ENCODE results near the gene BASP1.
"Not testable (repeated sequence)": the region's sequence is repeated elsewhere in the genome, so short reads cannot be mapped to it uniquely, and the experiment has no call there.

The BASP1 gene

GRCh38 chr5:17223367-17224185 lies 6.1 kb downstream of the BASP1 start:
- no peak for DNase-seq (ENCODE audit: low read depth)

DNA sequence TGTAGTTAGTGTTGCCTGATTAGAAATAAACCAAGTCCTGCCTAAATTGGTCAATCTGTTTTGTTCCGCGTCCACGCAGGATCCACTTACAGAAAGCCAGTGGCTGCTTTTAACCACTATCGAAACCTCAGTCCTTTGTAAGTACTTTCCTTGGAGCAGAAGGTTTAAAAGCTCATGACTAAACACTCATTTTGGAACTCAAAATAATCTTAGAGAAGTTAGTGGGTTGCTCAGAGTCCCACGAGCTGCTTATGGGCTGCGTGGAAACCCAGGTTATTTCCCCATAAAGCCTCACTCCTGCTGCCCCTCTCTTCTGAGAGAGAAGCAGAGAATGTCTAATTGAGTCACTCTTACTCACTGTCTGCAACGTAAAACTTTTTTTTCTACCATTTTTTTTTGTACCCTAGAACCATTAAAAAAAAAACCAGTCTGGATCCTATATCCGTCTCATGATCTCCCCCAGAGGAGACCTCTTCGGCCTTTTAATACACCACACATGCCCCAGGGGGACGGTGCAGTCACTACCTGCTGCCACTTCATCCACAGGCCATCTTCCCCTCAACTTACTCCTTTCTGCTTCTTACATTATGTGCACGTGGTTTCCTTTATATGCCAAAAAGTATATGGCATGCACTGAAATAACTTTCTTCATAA lies 7.6 kb downstream of the BASP1 start:
- no peak for DNase-seq (ENCODE audit: low read depth)

- no peak for DNase-seq (ENCODE audit: low read depth)
Measured at GRCh38 chr5:17225520-17225919, 8.1 kb downstream of the BASP1 start.

DNA sequence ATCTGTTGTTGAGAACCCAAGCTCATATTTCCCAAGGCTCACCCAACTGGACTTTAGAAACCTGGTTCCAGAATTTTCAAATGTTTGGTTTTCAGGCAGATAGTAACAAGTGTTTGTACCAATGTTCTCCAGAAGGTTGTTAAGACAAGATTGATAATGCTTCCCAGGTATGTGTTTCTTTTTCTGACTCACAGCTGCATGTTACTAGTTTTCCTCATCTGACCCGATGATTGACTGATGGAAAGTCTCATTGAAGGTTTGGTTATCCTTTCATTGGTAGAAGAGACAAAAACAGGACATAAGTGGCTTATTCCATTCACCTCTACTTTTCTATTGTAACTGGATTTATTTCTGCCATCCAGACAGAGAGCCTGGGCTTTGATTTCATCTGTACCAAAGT lies 10.4 kb downstream of the BASP1 start:
- DNase-seq (ENCODE audit: low read depth) = no peak

DNA sequence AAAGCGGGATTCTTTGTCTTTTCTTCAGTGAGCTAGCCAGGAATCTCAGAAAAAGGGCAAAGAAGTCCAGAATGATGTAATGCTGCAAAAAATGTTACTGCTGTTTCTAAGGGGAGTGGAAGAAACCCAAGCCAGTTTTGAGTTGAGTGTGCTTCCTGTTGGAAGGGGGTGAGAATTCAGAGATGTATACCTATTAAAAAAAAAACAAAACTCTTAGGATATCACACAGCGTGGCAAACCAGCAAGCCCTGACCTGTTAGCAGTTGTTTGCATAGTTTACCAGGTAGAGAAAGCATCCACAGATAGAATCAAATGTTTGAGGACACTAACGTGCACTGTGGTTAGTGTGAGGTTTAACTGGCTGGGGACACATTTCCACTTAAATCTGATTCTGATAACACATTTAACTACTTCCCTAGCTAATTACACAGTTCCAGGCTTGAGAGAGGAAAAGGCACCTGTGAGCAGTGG lies 11.4 kb downstream of the BASP1 start:
- no peak for DNase-seq (ENCODE audit: low read depth)

DNA sequence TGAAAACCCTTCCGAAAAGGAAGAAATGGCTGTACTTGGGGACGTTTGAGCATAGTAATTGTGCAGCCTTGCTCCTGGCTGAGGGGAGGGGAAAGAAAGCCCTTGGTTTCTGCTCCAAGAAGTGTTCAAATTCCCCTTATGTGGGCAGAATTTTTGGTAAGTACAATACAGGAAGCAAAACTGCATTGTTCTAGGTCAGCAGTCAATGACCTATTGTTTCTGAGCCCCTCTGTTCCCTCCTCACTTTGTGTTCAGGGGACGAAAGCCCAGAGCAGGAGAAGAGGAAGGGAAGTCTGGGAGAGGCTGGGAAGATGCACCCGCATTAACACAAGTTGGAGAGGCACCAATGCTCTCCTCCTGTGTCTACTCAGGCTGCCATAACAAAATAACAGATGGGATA lies 11.9 kb downstream of the BASP1 start:
- no peak for DNase-seq (ENCODE audit: low read depth)

DNA sequence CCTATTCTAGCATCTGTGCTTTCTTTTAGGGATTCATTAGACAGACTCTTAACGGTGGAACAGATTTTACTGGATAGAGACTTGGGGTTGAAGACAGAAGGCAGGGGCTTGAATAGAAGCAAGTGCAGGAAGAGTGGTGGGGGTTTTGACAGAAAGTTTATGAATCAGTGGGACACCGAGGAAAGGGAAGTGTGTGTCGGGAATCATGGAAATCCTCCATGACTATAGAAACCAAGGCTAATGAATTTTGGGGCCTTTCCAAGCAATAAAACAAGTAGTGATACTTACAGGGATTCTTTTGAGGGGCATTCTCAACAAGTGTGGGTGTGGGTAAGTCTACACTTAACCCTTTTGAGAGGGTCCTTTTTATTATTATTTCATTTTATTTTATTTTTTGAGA lies 12.8 kb downstream of the BASP1 start:
- no peak for DNase-seq (ENCODE audit: low read depth)

- no peak for DNase-seq (ENCODE audit: low read depth)
Measured at GRCh38 chr5:17230808-17231525, 13.5 kb downstream of the BASP1 start.

DNA sequence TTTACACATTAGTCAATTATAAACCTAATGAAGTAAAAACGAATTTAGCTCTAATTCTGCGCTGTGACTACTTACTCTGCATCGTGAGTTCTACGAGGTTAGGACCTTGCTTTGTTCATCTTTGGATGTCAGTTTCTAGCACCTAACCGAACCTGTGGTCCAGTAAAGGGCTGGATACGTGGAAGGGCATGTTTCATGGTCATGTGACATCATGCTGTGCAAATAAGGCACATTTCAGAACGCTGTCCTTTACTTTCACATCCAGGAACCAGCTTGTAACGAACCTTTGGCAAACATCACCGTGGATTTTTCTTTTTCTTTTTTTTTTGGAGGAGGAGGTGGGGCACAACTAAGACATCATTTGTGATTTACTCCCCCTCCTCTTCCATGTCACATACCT lies 15.0 kb downstream of the BASP1 start:
- DNase-seq (ENCODE audit: low read depth) = no peak

- no peak for DNase-seq (ENCODE audit: low read depth)
Measured at GRCh38 chr5:17233488-17233887, 16.1 kb downstream of the BASP1 start.

DNA sequence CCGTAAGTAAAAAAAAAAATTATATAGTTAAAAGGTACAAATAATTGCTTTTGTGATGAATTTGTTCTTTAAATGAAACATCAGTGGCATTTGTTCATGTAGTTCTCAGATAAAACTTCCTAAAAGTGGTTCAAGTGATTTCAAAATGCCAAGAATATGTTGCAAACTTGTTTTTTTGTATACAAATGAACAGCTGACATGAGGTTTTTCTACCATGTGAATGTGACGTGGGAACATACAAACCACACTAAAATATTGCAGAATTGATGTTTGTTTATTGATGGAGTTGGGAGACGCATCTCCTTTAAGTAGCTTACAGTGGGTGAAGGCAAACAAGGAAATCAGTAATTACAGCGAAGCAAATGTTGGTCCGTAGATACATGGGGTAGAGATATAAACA lies 16.9 kb downstream of the BASP1 start:
- DNase-seq (ENCODE audit: low read depth) = no peak

DNA sequence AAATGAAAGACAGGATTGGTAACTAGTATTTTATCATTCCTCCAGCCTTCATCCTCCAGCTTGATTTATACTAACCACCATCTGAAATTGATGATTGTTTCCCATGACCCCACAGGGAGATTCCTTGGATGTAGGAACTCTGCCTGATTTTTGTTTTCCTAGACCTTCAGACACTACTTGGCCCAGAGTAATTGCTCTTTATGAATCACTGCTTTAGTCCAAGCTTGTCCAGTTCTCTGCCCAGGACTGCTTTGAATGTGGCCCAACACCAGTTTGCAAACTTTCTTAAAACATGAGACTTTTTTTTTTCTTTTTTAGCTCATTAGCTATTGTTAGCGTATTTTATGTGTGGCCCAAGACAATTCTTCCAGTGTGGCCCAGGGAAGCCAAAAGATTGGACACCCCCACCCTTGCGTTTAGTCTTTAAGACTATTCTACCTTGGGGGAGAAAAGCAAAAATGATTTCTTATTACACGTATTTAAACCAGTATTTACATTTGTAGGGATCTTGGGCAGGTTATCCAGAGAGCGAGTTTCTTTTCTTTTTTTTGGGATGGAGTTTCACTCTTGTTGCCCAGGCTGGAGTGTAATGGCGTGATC lies 18.4 kb downstream of the BASP1 start:
- no peak for DNase-seq (ENCODE audit: low read depth)

DNA sequence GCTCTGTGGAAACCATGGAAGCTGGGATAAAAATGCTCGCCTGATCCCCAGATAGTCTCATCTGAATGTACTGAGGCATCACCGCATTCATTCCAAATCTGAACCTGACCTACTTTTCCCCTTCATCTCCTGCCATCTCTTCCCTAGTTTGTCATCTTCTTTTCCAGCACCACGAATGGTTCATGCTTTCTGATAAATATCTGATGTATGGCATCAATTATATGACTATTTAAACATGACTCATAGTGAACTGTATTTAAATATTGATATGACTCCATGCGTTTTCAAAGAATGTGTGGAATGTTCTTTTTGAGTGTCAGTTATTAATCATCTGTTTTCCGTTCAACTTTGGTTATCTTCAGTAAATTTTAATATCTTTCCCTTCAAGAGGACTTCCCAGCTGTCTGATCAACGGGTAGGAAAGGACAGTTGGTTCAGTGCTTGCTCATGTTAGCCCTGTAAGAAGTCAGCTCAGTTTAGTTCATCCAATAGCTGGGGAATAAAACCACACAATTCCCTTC lies 21.1 kb downstream of the BASP1 start:
- DNase-seq (ENCODE audit: low read depth) = peak; percentile 44

GRCh38 chr5:17239953-17240352 lies 22.5 kb downstream of the BASP1 start:
- no peak for DNase-seq (ENCODE audit: low read depth)

- DNase-seq (ENCODE audit: low read depth) = no peak
Measured at GRCh38 chr5:17240487-17240886, 23.1 kb downstream of the BASP1 start.

- DNase-seq (ENCODE audit: low read depth) = no peak
Measured at GRCh38 chr5:17241635-17242034, 24.2 kb downstream of the BASP1 start.

DNA sequence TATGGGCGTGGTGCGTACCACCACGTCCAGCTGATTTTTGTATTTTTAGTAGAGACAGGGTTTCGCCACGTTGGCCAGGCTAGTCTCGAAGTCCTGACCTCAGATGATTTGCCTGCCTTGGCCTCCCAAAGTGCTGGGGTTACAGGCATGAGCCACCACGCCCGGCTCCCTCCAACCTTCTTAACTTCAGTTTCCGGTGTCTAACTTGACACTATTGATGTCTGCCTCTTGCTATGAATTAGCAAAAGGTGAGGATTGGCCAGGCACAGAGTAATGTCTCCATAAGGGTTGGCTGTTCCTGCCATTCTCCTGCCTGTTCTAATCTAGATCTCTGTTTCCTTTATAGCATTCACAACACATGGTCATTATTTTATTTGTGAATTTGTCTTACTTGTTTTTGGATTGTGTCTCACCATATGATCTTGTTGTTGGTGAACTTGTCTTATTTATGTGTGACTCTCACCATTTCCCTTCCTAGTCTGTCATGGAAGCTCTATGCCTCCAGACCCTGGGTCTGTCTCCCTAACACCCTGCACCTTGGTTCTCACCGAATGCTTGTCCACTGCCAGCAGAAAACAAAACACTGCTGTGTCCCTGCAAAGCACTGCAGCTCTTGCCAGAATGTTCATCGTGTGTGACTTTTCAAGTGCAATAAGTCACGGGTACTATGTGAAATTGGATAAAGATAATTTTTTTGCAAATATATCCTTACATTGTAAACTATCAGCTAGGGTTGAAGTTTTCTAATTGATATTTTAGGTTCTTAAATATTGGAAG lies 26.0 kb downstream of the BASP1 start:
- no peak for DNase-seq (ENCODE audit: low read depth)

DNA sequence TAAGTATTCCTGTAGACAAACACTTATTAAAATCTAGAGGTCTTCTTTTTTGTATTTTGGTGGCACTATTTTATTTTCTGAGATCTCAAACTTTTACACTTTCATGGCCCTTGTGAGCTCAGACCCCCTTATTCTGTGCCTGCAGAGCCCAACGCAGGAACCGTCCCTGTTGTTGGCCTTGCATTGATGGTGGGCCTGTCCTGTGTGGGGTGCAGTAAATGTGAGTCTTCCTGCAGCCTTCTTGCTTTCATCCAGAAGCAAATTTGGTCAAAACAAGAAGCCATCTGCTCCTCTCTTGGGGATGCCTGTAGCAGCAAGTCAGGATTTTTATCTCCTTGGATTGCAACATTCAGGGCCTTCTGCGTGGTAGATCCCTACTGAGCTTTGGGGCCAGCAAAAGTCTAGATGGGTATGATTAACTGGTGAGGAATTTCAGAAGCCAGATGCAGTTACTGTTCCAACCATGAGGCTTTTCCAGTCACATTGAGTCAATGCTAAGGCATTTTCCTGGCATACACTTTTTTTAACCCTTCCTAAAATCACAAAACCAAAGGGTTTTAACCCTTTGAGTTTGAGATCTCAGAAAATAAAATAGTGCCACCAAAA lies 31.7 kb downstream of the BASP1 start:
- DNase-seq (ENCODE audit: low read depth) = peak; percentile 92

- DNase-seq (ENCODE audit: low read depth) = not testable (repeated sequence)
Measured at GRCh38 chr5:17249841-17250240, 32.4 kb downstream of the BASP1 start.

GRCh38 chr5:17252543-17252942 lies 35.1 kb downstream of the BASP1 start:
- DNase-seq (ENCODE audit: low read depth) = no peak

DNA sequence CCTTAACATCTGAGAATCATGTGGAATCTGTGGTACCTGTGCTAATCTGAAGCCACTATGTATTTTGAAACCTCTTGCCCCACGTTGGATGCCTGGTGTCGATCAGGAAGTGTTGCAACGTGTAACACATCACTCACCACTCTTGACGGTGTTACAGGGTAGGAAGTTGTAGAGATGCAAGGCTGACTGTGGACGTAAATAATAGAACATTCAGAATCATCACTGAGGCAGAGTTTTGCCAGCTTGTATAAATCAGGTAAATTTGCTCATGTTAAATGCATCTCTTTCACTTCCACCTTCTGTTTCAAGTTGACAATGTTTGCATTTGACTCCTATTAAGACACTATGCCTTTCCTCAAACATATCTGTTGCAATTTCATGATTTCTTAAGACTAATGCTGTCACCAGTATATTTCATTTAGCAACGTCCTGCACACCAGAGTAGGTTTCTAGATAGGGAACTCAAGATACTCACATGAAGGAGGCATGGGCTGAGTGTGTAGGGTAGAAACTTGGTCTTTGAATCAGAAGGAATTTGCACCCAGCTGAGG lies 38.1 kb downstream of the BASP1 start:
- no peak for DNase-seq (ENCODE audit: low read depth)
